ENCODE data around the gene DYDC1. TPM values are rescaled to one million over a fixed set of nuclear protein-coding genes. Genes with fewer than 3 reads are reported as not detected.

The DYDC1 gene
- total and polyA plus RNA-seq, 7 donors = not detected

DNA sequence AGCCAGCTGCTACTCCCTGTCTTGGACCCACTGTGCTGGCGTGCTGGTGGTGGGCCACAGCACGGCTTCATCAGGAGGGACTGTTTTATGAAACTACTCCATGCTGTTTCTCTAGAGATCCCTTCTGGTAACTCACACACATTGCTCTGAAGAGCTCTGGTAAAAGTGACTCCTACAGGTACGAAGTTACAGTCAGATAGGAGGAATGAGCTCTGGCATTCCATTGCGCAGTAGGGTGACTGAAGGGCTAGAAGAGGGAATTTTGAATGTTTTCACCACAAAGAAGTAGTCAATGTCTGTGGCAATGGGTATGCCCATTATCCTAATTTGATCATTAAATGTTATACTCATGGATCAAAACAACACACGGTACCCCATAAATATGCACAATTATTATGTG, 67.7 kb downstream of the DYDC1 start:
- H3K27ac ChIP-seq = no peak overlapping the region
- H3K27me3 ChIP-seq (ENCODE audit: insufficient read depth in 3 of 3, low read length in 2 of 3) = peaks cover 0 to 16% (median 5%) of the 10 kb centered on the region in 3 donors
- no peaks in the 10 kb centered on the region for H3K4me1 ChIP-seq
- intact Hi-C loops (cut with DNase I) = no loop called here
- no peak for TF ChIP-seq CTCF (IDR thresholded peaks at IDR 0.05)
- ATAC-seq (no peak), DNase-seq (no peak)
- WGBS, 3 donors = 79 to 82% (median 81%) methylated on average over 5 of the region's 5 CpGs
- H3K36me3 ChIP-seq (ENCODE audit: insufficient read depth in 1 of 2, low read depth in 1 of 2) = no peaks in the 10 kb centered on the region
- H3K9me3 ChIP-seq = no peaks in the 10 kb centered on the region
- H3K4me3 ChIP-seq = no peak overlapping the region

Other genes with a start within 250 kb of the DYDC1 start
- gene PLAC9, start 224.0 kb downstream of the DYDC1 start, total RNA-seq = 10 to 100 TPM in 1 of 4 donors, 1 to 10 TPM in 3; 5.4 to 14.6 (median 8.8) TPM
- 1 to 10 TPM; 8.5 to 9.5 (median 9.4) TPM for gene PLAC9, start 224.0 kb downstream of the DYDC1 start, polyA plus RNA-seq
- 100 to 1,000 TPM; 120 to 389 (median 273) TPM for gene ANXA11, start 151.2 kb downstream of the DYDC1 start, total RNA-seq
- gene ANXA11, start 151.2 kb downstream of the DYDC1 start, polyA plus RNA-seq = 100 to 1,000 TPM; 112 to 164 (median 132) TPM
- gene MAT1A, start 67.1 kb downstream of the DYDC1 start, total RNA-seq = under 1 TPM in 1 of 4 donors, not detected in 3; 0.49 TPM
- not detected for gene MAT1A, start 67.1 kb downstream of the DYDC1 start, polyA plus RNA-seq
- not detected for gene DYDC2, start within 50 bp of the DYDC1 start, total RNA-seq
- gene DYDC2, start within 50 bp of the DYDC1 start, polyA plus RNA-seq = not detected
- 10 to 100 TPM; 34.2 to 51.8 (median 41.4) TPM for gene PRXL2A, start 51.8 kb upstream of the DYDC1 start, total RNA-seq
- 10 to 100 TPM; 19.0 to 39.9 (median 28.4) TPM for gene PRXL2A, start 51.8 kb upstream of the DYDC1 start, polyA plus RNA-seq
- gene TSPAN14, start 97.6 kb upstream of the DYDC1 start, total RNA-seq = 10 to 100 TPM; 23.9 to 33.3 (median 25.7) TPM
- gene TSPAN14, start 97.6 kb upstream of the DYDC1 start, polyA plus RNA-seq = 10 to 100 TPM; 19.4 to 20.0 (median 19.6) TPM
- gene SH2D4B, start 181.1 kb upstream of the DYDC1 start, total RNA-seq = not detected
- under 1 TPM in 1 of 3 donors, not detected in 2; 0.01 TPM for gene SH2D4B, start 181.1 kb upstream of the DYDC1 start, polyA plus RNA-seq